NCI-H1930 (cell line): ENCODE data around the gene TECTA.
"Not testable (repeated sequence)": the region's sequence is repeated elsewhere in the genome, so short reads cannot be mapped to it uniquely, and the experiment has no call there.

ENCODE experiments used
- DNase-seq, 2 experiments: peaks; one replicate each; lab custom pipeline; 2025; lab: John Stamatoyannopoulos, UW

The TECTA gene

GRCh38 chr11:121129362-121130340 is 28.6 kb downstream of the TECTA start:
- no peak for DNase-seq

DNA sequence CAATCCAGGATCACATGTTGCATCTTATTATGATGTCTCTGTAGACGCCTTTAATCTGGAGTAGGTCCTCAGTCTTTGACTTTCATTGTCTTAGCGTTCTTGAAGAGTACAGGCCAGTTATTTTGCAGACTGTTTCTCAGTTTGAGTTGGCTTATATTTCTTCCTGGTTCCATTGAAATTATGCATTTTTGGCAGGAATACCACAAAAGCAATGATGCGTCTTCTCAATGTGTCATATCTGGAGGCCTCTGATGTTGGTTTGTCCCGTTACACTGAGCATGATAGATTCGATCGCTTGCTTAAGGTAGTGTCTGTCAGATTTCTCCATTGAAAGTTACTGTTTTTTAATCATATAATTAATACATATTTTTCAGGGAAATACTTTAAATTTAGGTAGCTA is 30.6 kb downstream of the TECTA start:
- no peak for DNase-seq

DNA sequence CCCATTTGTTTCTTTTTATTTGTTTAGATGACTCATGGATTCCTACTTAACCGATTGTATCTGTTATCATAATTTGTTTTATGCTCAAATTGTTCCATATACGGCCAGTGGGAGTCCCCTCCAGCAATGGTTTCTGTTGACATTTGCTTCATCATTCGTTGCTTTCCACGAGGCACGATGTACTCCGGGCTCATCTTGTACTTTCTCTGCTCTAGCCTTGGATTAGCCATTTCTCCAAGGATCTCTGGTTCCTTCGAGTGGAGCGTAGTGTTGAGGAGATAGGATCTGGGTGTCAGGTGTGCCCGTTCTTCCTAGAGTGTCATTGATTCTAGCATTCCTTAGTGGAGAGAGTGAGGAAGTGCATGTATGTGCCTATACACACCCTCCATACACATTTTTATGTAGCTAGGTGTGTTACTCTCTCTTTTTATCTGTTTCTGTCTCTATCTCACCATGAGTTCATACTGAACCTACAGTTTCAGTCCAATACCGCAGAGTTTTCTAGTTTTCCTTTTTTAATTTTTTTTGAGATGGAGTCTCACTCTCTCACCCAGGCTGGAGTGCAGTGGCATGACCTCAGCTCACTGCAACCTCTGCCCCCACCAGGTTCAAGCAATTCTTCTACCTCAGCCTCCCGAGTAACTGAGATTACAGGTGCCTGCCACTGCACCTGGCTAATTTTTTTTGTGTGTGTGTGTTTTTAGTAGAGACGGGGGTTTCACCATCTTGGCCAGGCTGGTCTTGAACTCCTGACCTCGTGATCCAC is 31.4 kb downstream of the TECTA start:
- DNase-seq: no peak

- no peak for DNase-seq
Measured at GRCh38 chr11:121134741-121135312, 33.8 kb downstream of the TECTA start.

- no peak for DNase-seq
Measured at GRCh38 chr11:121137005-121137404, 36.0 kb downstream of the TECTA start.

GRCh38 chr11:121138259-121138658 is 37.2 kb downstream of the TECTA start:
- no peak for DNase-seq

DNA sequence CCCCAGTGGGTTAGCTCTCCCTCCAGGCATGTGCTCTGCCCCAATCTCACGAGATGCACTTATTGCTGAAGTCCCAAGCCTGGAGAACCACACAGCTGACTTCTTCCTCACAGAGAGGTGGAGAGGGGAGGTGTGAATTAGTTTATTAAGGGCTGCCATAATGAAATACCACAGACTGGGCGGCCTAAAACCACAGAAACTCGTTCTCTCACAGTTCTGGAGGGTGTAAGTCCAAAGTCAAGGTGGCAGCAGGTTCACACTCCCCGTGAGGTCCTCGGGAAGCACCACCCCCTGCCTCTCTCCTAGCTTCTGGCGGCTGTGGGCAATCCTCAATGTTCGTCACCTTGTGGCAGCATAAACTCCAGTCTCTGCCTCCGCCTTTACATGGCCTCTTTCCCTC is 39.3 kb downstream of the TECTA start:
- no peak for DNase-seq

GRCh38 chr11:121141066-121141465 is 40.0 kb downstream of the TECTA start:
- no peak for DNase-seq

GRCh38 chr11:121143921-121144320 is 42.9 kb downstream of the TECTA start:
- DNase-seq: no peak

DNA sequence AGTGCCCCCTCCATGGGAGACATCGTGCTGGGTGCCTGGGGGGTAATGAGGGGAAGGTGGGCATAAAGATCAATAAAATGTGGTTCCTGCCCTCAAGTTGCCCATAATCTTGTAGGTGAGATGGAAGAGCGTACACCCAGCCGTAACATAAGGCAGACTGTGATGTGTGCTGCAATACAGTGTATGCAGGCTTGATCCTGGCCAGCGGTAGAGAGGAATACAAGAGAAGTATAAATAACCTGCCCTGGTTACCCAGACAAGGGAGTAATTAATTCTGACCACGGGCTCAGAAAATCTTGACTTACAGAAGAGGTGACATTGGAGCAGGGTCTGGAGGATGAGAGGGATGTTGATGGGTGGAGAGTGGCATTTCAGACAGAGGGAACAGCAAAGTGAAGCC is 43.7 kb downstream of the TECTA start:
- DNase-seq: no peak

GRCh38 chr11:121145826-121146225 is 44.8 kb downstream of the TECTA start:
- DNase-seq: no peak

DNA sequence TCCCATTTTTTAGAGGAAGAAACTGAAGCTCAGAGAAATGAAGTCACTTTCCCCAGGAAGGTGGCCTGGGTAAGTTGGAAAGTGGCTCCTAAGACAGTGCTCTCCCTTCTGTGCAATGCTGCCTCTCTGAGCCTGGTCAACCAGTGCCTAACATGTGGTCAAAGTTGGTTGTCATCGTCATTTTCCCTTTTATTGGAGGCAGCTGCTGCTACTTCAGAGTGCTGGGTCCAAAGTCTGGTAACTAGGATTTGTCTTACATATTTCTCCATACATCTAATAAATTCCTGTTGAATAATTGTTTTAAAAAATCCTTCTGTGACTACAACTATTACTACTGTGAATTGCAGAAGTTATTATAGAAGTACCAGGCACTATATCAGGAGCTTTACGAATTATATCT is 48.1 kb downstream of the TECTA start:
- no peak for DNase-seq

GRCh38 chr11:121151207-121151688 is 50.2 kb downstream of the TECTA start:
- no peak for DNase-seq

DNA sequence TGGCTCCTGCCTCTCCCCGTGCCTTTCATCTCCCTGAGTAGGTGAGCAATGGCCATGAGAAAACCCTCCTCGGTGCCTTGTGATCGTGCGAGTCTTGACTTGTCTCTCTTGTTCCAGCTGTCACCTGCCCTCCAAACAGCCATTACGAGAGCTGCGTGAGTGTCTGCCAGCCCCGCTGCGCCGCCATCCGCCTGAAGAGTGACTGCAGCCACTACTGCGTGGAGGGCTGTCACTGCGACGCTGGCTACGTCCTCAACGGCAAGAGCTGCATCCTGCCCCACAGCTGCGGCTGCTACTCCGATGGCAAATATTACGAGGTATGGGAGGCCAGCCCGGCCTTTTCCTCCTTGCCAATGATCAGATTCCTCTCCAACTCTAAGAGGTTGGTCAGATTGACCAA is 51.7 kb downstream of the TECTA start:
- DNase-seq: peak; percentile 16 to 25

GRCh38 chr11:121153472-121153871 is 52.4 kb downstream of the TECTA start:
- DNase-seq: peak in 1 of 2 experiments; percentile 26

DNA sequence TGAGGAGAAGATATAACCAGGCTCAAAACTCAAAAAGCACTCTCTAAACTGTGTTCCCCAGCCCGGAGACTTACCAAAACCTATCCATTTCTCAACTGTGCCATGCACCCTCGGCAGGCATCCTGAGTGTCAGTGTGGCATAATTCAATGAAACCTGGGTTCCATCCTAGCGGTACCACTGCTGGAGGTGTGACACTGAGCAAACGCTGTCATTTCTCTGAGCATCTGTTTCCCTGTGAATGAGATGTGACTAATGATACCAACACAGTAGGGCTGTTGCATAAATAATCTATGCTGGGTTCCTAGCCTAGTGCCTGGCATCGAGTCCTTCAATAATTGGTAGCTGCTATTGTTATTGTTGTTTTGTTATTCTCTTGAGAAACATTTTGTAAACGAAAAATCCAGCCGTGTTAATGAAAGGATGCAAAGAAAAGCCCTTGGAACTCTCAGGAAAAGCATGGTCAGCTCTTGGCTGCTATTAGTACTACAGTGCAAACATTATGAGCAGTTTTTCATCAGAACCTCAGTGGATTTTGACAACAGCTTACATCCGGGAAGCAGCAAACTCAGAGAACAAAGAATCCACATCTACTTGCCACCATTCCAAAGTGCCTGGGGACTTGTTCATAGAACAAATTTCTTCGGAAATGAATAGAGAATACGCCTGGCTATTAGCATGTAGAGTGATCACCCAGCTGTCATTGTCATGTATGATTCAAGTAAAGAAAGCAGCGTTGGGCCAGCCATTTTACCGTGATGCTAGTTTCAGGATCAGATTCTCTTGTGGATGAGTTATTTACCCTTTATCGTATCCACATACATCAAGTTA is 53.7 kb downstream of the TECTA start:
- DNase-seq: no peak

GRCh38 chr11:121157756-121158155 is 56.7 kb downstream of the TECTA start:
- no peak for DNase-seq

DNA sequence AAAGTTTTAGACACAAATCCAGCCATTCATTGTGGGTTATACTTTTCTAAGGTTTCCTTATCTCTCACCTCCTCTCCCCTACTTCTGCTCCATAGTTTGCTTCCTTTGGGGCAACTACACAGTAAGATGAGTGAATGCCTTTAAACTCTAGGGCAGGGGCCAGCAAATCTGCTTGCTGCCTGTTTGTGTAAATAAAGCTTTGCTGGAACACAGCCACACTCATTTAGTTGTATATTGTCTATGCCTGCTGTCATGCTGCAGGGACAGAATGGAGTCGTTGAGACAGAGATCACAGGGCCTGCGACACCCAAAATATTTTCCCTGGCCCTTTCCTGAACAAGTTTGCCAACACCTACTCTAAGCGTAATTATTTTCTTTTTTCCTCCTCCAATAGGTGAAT is 58.7 kb downstream of the TECTA start:
- no peak for DNase-seq

DNA sequence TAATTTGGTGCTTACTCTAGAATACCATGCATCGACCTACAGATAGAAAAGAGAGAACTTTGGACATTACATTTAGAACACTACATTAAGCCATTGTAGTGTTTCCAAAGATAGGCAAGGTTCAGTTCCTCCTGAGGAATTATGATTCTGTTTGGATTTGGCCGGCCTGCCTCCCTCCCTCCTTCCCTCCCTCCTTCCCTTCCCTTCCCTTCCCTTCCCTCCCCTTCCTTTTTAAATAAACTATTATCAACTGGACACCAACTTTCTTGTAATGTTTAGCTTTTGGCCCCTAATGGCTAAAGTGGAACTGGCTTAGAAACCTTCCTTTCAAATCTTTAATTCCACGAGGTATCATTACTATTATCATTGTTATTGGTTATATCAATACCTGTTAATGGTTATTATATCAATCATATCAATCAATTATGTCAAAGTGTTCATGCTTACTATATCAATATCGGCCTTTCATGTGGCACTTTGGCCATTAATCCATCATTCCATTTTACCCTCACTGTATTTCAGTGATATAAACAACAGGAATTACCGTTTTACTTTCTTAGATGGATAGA is 60.4 kb downstream of the TECTA start:
- no peak for DNase-seq

GRCh38 chr11:121163658-121164308 is 62.7 kb downstream of the TECTA start:
- no peak for DNase-seq

DNA sequence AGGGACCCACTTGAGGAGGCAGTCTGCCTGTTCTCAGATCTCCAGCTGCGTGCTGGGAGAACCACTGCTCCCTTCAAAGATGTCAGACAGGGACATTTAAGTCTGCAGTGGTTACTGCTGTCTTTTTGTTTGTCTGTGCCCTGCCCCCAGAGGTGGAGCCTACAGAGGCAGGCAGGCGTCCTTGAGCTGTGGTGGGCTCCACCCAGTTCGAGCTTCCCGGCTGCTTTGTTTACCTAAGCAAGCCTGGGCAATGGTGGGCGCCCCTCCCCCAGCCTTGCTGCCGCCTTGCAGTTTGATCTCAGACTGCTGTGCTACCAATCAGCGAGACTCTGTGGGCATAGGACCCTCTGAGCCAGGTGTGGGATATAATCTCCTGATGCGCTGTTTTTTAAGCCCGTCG is 76.6 kb downstream of the TECTA start:
- DNase-seq: not testable (repeated sequence)
